NB4 (cell line): ENCODE data around the gene ISOC1.

Experiments used
- POLR2A ChIP-seq: IDR thresholded peaks from 2 replicates; pipeline ENCODE4 v1.6.1; 2011; ENCODE audit warnings: mild to moderate bottlenecking; ENCODE audit not compliant: insufficient read length; ENCODE audit errors: extremely low read depth
- TF ChIP-seq, protein P1 (sequence below): IDR thresholded peaks from one replicate; pipeline ENCODE4 v1.5.1; 2012; ENCODE audit warnings: low read depth, low read length
- TF ChIP-seq, protein P2 (sequence below): IDR thresholded peaks from 2 replicates; pipeline ENCODE4 v1.6.1; 2011; ENCODE audit warnings: low read depth, low read length

DNA sequence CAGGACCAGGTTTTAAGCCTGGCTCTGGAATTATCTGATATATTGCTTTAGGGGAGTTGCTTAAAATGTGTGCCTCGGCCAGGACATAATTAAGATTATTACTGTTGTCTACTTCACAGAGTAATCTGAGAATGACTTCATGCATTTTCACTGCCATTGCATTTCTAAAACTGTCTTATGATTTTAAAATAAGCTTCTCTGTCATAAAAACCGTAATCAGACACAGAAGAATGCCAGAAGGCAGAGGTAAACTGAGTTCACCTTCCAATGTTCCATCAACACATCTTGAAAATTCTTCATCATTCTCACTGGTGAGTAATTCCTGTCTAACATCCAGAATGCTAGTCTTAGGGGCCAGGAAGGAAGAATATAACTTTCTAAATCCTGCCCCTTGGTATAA, 47.1 kb downstream of the ISOC1 start:
- TF ChIP-seq, protein P1, sequence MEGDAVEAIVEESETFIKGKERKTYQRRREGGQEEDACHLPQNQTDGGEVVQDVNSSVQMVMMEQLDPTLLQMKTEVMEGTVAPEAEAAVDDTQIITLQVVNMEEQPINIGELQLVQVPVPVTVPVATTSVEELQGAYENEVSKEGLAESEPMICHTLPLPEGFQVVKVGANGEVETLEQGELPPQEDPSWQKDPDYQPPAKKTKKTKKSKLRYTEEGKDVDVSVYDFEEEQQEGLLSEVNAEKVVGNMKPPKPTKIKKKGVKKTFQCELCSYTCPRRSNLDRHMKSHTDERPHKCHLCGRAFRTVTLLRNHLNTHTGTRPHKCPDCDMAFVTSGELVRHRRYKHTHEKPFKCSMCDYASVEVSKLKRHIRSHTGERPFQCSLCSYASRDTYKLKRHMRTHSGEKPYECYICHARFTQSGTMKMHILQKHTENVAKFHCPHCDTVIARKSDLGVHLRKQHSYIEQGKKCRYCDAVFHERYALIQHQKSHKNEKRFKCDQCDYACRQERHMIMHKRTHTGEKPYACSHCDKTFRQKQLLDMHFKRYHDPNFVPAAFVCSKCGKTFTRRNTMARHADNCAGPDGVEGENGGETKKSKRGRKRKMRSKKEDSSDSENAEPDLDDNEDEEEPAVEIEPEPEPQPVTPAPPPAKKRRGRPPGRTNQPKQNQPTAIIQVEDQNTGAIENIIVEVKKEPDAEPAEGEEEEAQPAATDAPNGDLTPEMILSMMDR = no peak
- TF ChIP-seq, protein P2, sequence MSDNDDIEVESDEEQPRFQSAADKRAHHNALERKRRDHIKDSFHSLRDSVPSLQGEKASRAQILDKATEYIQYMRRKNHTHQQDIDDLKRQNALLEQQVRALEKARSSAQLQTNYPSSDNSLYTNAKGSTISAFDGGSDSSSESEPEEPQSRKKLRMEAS = no peak
- TF ChIP-seq POLR2A = no peak
